GM19438 (cell line): ENCODE results near the gene EMILIN3.

Experiments
- ATAC-seq: cut with Tn5 transposase; IDR thresholded peaks from one replicate; pipeline ENCODE4 v1.9.1; 2021; ENCODE audit warnings: low read depth; ENCODE audit not compliant: unreplicated experiment

Gene EMILIN3

GRCh38 chr20:41392295-41392694 lies 25.7 kb upstream of the EMILIN3 start:
- ATAC-seq = no peak

- ATAC-seq = no peak
Observed at GRCh38 chr20:41391587-41392001, 25.0 kb upstream of the EMILIN3 start.

- ATAC-seq = no peak
Observed at GRCh38 chr20:41390889-41391288, 24.3 kb upstream of the EMILIN3 start.

- ATAC-seq = no peak
Observed at GRCh38 chr20:41387444-41387851, 20.8 kb upstream of the EMILIN3 start.

GRCh38 chr20:41386502-41387427 lies 20.1 kb upstream of the EMILIN3 start:
- ATAC-seq = no peak

- ATAC-seq = no peak
Observed at GRCh38 chr20:41382791-41383305, 16.2 kb upstream of the EMILIN3 start.

- no peak for ATAC-seq
Observed at GRCh38 chr20:41380551-41381193, 14.1 kb upstream of the EMILIN3 start.

GRCh38 chr20:41379551-41379950 lies 12.9 kb upstream of the EMILIN3 start:
- ATAC-seq = no peak

- ATAC-seq = no peak
Observed at GRCh38 chr20:41377275-41377674, 10.7 kb upstream of the EMILIN3 start.

GRCh38 chr20:41376349-41376748 lies 9.7 kb upstream of the EMILIN3 start:
- no peak for ATAC-seq

GRCh38 chr20:41375846-41376245 lies 9.2 kb upstream of the EMILIN3 start:
- no peak for ATAC-seq

- ATAC-seq = no peak
Observed at GRCh38 chr20:41373931-41374920, 7.6 kb upstream of the EMILIN3 start.

GRCh38 chr20:41373251-41373783 lies 6.7 kb upstream of the EMILIN3 start:
- no peak for ATAC-seq

GRCh38 chr20:41371371-41371770 lies 4.8 kb upstream of the EMILIN3 start:
- ATAC-seq = no peak

- no peak for ATAC-seq
Observed at GRCh38 chr20:41370176-41370575, 3.6 kb upstream of the EMILIN3 start.

GRCh38 chr20:41369673-41370072 lies 3.1 kb upstream of the EMILIN3 start:
- ATAC-seq = no peak

GRCh38 chr20:41367956-41368355 lies 1.3 kb upstream of the EMILIN3 start:
- no peak for ATAC-seq

GRCh38 chr20:41367393-41367695 lies 726 bp upstream of the EMILIN3 start:
- ATAC-seq = no peak

- ATAC-seq = no peak
Observed at GRCh38 chr20:41365777-41366545, 657 bp downstream of the EMILIN3 start.
